ENCODE data around the gene ADAMTS10.
A peak's percentile ranks its signal among the peaks of the same experiment; 100 is the strongest.
"Not testable (repeated sequence)": the region's sequence is repeated elsewhere in the genome, so short reads cannot be mapped to it uniquely, and the experiment has no call there.

ADAMTS10 gene

GRCh38 chr19:8571006-8571411, 39.5 kb downstream of the ADAMTS10 start:
- DNase-seq (ENCODE audit: extremely low spot score, insufficient read length, low read depth) (no peak), FAIRE-seq (no peak)

GRCh38 chr19:8569066-8569771, 41.3 kb downstream of the ADAMTS10 start:
- peak; percentile 79 for DNase-seq (ENCODE audit: extremely low spot score, insufficient read length, low read depth)
- FAIRE-seq, result peak; percentile 97

GRCh38 chr19:8567522-8568172, 42.9 kb downstream of the ADAMTS10 start:
- DNase-seq (ENCODE audit: extremely low spot score, insufficient read length, low read depth) (no peak), FAIRE-seq (no peak)

GRCh38 chr19:8566855-8567254, 43.7 kb downstream of the ADAMTS10 start:
- no peak for FAIRE-seq

GRCh38 chr19:8564866-8565265, 45.6 kb downstream of the ADAMTS10 start:
- DNase-seq (ENCODE audit: extremely low spot score, insufficient read length, low read depth); FAIRE-seq: not testable (repeated sequence)

More at GRCh38 chr19:8566855-8567254, 43.7 kb downstream of the ADAMTS10 start:
- no peak for DNase-seq (ENCODE audit: extremely low spot score, insufficient read length, low read depth)

- DNase-seq (ENCODE audit: extremely low spot score, insufficient read length, low read depth) (no peak), FAIRE-seq (no peak)
Observed at GRCh38 chr19:8561075-8561764, 49.3 kb downstream of the ADAMTS10 start.

GRCh38 chr19:8558325-8558724, 52.2 kb downstream of the ADAMTS10 start:
- no peak for FAIRE-seq
- no peak for DNase-seq (ENCODE audit: extremely low spot score, insufficient read length, low read depth)

- FAIRE-seq, result no peak
- DNase-seq (ENCODE audit: extremely low spot score, insufficient read length, low read depth), result no peak
Observed at GRCh38 chr19:8557642-8558238, 52.8 kb downstream of the ADAMTS10 start.

GRCh38 chr19:8553729-8554128, 56.8 kb downstream of the ADAMTS10 start:
- not testable (repeated sequence) for DNase-seq (ENCODE audit: extremely low spot score, insufficient read length, low read depth); FAIRE-seq

- DNase-seq (ENCODE audit: extremely low spot score, insufficient read length, low read depth), result no peak
- no peak for FAIRE-seq
Observed at GRCh38 chr19:8552810-8553209, 57.7 kb downstream of the ADAMTS10 start.

- DNase-seq (ENCODE audit: extremely low spot score, insufficient read length, low read depth), result no peak
- no peak for FAIRE-seq
Observed at GRCh38 chr19:8550070-8550469, 60.4 kb downstream of the ADAMTS10 start.

- no peak for DNase-seq (ENCODE audit: extremely low spot score, insufficient read length, low read depth)
Observed at GRCh38 chr19:8545743-8546142, 64.8 kb downstream of the ADAMTS10 start.

GRCh38 chr19:8544168-8544567, 66.3 kb downstream of the ADAMTS10 start:
- DNase-seq (ENCODE audit: extremely low spot score, insufficient read length, low read depth) (no peak), FAIRE-seq (no peak)

More at GRCh38 chr19:8545743-8546142, 64.8 kb downstream of the ADAMTS10 start:
- no peak for FAIRE-seq

- FAIRE-seq (no peak), DNase-seq (ENCODE audit: extremely low spot score, insufficient read length, low read depth) (no peak)
Observed at GRCh38 chr19:8539621-8540149, 70.8 kb downstream of the ADAMTS10 start.

GRCh38 chr19:8537099-8537498, 73.4 kb downstream of the ADAMTS10 start:
- DNase-seq (ENCODE audit: extremely low spot score, insufficient read length, low read depth) (no peak), FAIRE-seq (no peak)

- FAIRE-seq (no peak), DNase-seq (ENCODE audit: extremely low spot score, insufficient read length, low read depth) (no peak)
Observed at GRCh38 chr19:8536282-8536681, 74.2 kb downstream of the ADAMTS10 start.

GRCh38 chr19:8532225-8532624, 78.3 kb downstream of the ADAMTS10 start:
- no peak for DNase-seq (ENCODE audit: extremely low spot score, insufficient read length, low read depth)
- FAIRE-seq, result no peak

- FAIRE-seq (no peak), DNase-seq (ENCODE audit: extremely low spot score, insufficient read length, low read depth) (no peak)
Observed at GRCh38 chr19:8531470-8531869, 79.0 kb downstream of the ADAMTS10 start.

All from GM18507 (cell line).